Ovary (tissue), 3 donors: Measurements from ENCODE around the gene NSL1.

Experiments
- CTCF ChIP-seq, 3 donors: fragments of 450-650 bp in 2 of 3; fragments of 200-600 bp in 1 of 3; IDR thresholded peaks; one replicate each; pipeline versions ENCODE4 v1.5.1 to v1.8.0; 2016 to 2022; ENCODE audit warnings: antibody characterized with exemption in 3 of 3, mild to moderate bottlenecking in 1 of 3
- EP300 ChIP-seq: sonication (generic); formaldehyde crosslinking; IDR thresholded peaks from one replicate; pipeline ENCODE4 v1.6.1; 2017; ENCODE audit warnings: antibody characterized with exemption
- donor health status: DM: no; HTN: no; CAD: no.

- TF ChIP-seq EP300 (no peak), CTCF (IDR thresholded peaks at IDR 0.05) (no peak)
Observed at GRCh38 chr1:212692774-212693644, 98.6 kb downstream of the NSL1 start.
